ENCODE data around the gene AATK. TPM values are rescaled to one million over a fixed set of nuclear protein-coding genes. Genes with fewer than 3 reads are reported as not detected.

Gene AATK
- total and polyA plus RNA-seq, 2 experiments from 2014 or later = 1.1 to 5.0 TPM

DNA sequence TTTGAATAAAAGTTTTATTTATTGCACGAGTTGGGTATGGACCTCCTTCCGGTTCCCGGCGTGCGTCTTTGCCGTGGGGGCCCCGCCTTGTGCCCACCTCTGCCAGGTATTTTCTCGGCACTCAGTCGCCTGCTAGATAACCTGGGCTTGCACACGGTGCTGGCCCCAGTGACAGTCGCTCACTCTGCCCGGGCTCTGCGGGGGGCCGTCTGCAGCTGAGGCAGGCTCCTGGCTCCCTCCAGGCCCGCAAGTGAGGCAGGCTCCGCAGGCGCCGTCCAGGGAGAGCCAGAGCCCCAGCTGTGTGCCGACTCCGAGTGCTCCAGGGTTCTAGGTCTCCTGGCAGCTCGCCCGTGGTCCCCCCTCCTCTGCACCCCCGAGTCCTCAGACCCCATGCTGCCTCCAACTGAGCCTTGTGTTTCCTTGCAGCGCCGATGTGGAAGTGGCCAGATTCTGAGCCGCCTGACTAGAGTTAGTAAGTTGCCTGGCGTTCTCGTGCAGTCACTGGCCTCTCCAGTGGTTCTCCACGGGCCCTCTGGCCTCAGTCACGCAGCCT lies 55.5 kb downstream of the AATK start:
- no peaks in the 10 kb centered on the region for H3K9me3 Mint-ChIP-seq
- Histone ChIP-seq H4K20me1 (replicated peaks; ENCODE audit: insufficient read depth) (no peaks in the 10 kb centered on the region), H3F3A (replicated peaks; ENCODE audit: low read depth) (no peaks in the 10 kb centered on the region), H3K4me1 (ENCODE audit: insufficient read depth) (no peaks in the 10 kb centered on the region), H3K27ac (ENCODE audit: low read depth) (no peak overlapping the region), H2AFZ (no peak overlapping the region), H3K27me3 (ENCODE audit: insufficient read depth) (no peaks in the 10 kb centered on the region), H3K9me2 (ENCODE audit: insufficient read depth) (no peaks in the 10 kb centered on the region), H3K4me2 (no peak overlapping the region), H3K4me3 (no peak overlapping the region), H3K36me3 (ENCODE audit: insufficient read depth) (no peaks in the 10 kb centered on the region), H3K79me2 (replicated peaks; ENCODE audit: insufficient read depth) (no peaks in the 10 kb centered on the region)
- no peak overlapping the region for H3K27ac Mint-ChIP-seq
- no peak overlapping the region for H3K4me3 Mint-ChIP-seq
- DNase-seq (ENCODE audit: low spot score) (no peak), ATAC-seq (peak; percentile 12; the same call in 2 of the 3 replicates)
- H3K36me3 Mint-ChIP-seq (ENCODE audit: low read depth) = no peaks in the 10 kb centered on the region
- peaks cover 8% of the 10 kb centered on the region for H3K27me3 Mint-ChIP-seq (ENCODE audit: insufficient read depth, low read depth, poor library complexity)
- no peaks in the 10 kb centered on the region for H3K4me1 Mint-ChIP-seq
- no peak for TF ChIP-seq POLR2AphosphoS5 (IDR thresholded peaks at IDR 0.05; ENCODE audit: low read depth)
- no peak for TF ChIP-seq ZNF114 (CRISPR knock-in tag; IDR thresholded peaks at IDR 0.05)
- no peak for TF ChIP-seq ZNF331 (CRISPR knock-in tag; IDR thresholded peaks at IDR 0.05; ENCODE audit: low read depth)
- TF ChIP-seq ETS1 (IDR thresholded peaks at IDR 0.05) = no peak
- TF ChIP-seq EZH2 (IDR thresholded peaks at IDR 0.05; ENCODE audit: low read depth, unreplicated experiment) = no peak
- TF ChIP-seq, protein P1, sequence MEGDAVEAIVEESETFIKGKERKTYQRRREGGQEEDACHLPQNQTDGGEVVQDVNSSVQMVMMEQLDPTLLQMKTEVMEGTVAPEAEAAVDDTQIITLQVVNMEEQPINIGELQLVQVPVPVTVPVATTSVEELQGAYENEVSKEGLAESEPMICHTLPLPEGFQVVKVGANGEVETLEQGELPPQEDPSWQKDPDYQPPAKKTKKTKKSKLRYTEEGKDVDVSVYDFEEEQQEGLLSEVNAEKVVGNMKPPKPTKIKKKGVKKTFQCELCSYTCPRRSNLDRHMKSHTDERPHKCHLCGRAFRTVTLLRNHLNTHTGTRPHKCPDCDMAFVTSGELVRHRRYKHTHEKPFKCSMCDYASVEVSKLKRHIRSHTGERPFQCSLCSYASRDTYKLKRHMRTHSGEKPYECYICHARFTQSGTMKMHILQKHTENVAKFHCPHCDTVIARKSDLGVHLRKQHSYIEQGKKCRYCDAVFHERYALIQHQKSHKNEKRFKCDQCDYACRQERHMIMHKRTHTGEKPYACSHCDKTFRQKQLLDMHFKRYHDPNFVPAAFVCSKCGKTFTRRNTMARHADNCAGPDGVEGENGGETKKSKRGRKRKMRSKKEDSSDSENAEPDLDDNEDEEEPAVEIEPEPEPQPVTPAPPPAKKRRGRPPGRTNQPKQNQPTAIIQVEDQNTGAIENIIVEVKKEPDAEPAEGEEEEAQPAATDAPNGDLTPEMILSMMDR (conservative IDR thresholded peaks at IDR 0.05; ENCODE audit: low read depth in 2 of 2) = no peak
- no peak for TF ChIP-seq JUNB (IDR thresholded peaks at IDR 0.05; ENCODE audit: unreplicated experiment)
- TF ChIP-seq EZH2phosphoT487 (IDR thresholded peaks at IDR 0.05; ENCODE audit: unreplicated experiment) = no peak
- TF ChIP-seq, protein P2, sequence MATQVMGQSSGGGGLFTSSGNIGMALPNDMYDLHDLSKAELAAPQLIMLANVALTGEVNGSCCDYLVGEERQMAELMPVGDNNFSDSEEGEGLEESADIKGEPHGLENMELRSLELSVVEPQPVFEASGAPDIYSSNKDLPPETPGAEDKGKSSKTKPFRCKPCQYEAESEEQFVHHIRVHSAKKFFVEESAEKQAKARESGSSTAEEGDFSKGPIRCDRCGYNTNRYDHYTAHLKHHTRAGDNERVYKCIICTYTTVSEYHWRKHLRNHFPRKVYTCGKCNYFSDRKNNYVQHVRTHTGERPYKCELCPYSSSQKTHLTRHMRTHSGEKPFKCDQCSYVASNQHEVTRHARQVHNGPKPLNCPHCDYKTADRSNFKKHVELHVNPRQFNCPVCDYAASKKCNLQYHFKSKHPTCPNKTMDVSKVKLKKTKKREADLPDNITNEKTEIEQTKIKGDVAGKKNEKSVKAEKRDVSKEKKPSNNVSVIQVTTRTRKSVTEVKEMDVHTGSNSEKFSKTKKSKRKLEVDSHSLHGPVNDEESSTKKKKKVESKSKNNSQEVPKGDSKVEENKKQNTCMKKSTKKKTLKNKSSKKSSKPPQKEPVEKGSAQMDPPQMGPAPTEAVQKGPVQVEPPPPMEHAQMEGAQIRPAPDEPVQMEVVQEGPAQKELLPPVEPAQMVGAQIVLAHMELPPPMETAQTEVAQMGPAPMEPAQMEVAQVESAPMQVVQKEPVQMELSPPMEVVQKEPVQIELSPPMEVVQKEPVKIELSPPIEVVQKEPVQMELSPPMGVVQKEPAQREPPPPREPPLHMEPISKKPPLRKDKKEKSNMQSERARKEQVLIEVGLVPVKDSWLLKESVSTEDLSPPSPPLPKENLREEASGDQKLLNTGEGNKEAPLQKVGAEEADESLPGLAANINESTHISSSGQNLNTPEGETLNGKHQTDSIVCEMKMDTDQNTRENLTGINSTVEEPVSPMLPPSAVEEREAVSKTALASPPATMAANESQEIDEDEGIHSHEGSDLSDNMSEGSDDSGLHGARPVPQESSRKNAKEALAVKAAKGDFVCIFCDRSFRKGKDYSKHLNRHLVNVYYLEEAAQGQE (IDR thresholded peaks at IDR 0.05; ENCODE audit: unreplicated experiment) = no peak
- TF ChIP-seq STAT1 (IDR thresholded peaks at IDR 0.05; ENCODE audit: unreplicated experiment) = no peak
- TF ChIP-seq CREB1 (CRISPR knock-in tag; IDR thresholded peaks at IDR 0.05; ENCODE audit: low read depth) = no peak
- no peak for TF ChIP-seq NANOG (IDR thresholded peaks at IDR 0.05; ENCODE audit: borderline replicate concordance)
- no peak for TF ChIP-seq ZNF462 (CRISPR knock-in tag; IDR thresholded peaks at IDR 0.05)

All from GM23338 (cell line).